ENCODE data around the gene LIPC.

The LIPC gene

DNA sequence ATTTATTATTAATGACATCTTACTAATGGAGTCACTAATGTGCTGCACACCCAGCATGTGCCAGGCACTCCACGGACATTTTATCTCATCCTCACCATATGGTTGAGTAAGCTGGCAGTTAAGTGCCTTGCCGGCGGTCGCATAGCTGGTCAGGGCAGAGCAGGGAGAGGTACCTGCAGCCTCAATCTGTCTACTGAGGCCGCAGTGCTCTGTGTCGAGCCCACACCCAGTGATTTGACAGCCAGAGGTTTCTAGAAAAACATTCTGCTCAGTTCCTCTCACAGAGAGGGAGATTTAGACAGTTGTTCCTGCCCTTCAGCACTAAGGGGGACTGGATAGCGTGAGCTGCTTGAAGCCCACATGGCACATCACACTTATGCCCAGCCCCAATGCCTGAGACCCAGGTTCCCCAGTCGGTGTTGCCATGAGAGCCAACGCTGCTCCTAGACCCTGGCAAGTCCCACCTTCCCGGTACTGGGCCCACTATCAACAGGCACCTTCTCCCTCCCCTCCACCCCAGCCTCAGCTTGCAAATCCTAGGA lies 2.6 kb downstream of the LIPC start:
- DNase-seq = no peak

DNA sequence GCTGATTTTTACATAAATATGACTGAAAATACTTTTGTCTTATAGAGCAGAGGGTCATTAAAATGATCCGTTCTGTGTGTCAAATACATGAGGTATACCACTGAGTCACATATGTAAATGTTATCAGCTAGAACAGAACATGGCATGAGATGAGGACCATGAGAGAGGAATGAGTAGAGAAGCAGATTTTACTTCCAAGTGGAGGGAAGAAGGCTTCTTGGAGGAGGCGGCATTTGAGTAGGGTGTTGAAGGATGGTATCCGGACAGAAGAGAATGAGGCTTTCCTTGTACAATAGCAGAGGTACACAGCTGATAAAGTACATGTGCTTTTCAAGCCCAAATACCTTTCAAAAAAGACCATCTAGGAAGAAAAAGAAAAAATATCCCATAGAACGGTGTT lies 4.8 kb downstream of the LIPC start:
- no peak for DNase-seq

DNA sequence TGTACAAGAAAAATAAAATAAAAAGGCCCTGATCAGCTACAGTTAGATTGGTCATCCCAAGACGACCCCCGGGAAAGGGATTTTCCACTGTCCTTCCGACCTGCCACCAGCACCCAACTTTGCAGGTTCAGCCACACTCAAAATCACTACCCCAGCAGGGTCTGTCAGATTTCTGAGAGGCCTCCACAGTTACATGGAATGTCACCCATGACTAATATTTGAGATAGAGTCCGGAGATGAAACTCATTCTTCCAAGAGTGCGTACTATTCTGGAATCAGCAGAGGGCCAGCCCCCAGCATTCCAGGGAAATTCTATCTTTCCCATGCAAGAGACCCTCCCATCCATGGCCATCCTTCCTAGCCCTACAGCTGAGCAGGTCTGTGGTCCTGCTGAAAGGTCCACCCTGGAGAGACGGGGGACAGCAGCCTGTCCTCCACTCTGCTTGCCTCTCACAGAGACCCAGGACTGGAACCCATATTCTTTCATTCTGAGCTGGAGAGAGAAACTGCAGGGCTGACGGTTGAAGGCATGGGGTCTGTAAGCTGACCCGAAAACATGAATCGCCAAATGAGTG lies 5.8 kb downstream of the LIPC start:
- no peak for DNase-seq

DNA sequence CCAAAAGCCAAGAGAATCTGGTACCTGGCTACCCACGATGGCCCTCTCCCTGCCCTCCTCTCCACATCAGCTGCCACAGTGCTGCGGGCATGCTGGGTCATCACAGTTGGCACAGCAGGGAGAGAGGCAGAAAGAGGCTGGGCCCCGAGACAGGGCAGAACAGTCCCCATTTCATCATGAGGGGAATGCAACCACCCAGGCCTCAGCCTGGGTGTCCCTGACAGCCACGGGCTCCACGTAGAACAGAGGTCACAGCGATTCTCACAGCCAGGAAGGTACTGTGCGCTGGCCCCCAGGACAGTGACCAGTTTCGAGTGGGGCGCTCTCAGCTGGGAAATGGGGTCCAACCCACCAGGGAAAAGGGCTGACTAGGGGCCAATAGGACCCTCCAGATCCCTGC lies 6.3 kb downstream of the LIPC start:
- DNase-seq = no peak

DNA sequence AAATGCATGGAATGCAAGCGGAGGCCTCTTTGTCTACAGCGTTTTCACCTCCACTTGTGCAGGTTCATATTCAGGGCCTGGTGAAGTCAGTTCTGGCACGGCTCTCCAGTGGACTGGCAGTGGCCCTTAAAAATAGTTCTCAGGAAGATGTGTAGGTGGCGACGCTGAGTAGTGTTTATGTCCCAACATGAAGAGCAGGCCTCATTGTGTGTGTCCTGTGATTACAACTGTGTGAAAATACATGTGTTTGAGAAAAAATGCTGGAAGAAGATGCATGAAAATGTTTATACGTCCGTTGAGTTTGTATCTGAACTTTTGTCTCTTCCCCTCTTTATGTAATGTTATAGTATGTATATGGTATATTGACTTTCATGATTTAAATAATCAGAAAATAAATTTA lies 7.2 kb downstream of the LIPC start:
- DNase-seq = no peak

DNA sequence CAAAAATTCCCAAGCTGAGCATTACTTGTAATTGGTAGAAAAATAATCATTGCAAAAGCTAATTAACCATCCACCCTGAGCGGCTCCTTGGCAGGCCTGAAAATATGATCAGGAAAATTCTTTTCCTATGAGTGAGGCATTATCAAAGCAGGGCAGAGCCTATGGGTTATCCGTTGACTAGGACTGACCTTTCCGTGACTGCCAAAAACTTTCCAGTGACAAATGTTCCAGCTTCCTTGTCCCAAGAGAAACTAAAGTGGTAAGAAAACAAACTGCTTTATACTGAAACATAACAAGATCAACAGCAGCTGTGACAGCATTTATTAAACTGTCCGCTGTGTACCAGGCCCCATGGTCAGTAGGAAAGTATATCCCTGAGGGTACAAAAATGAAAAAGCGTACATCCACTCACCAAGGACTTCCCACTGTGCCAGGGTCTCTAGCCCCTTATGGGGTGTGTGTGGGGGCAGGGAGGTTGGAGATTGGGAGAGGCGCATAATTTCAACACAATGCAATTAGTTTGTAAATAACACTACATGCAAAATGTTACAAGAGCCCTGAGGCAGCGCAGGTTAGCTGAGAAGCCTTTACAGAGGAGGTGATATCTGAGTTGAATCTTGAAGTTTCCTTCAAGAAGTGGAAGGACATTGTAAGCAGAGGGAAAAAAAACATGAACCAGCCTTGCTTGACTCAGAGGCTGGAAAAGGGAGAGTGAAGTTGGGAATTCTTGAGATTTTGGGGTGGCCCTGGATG lies 8.5 kb downstream of the LIPC start:
- DNase-seq = no peak

DNA sequence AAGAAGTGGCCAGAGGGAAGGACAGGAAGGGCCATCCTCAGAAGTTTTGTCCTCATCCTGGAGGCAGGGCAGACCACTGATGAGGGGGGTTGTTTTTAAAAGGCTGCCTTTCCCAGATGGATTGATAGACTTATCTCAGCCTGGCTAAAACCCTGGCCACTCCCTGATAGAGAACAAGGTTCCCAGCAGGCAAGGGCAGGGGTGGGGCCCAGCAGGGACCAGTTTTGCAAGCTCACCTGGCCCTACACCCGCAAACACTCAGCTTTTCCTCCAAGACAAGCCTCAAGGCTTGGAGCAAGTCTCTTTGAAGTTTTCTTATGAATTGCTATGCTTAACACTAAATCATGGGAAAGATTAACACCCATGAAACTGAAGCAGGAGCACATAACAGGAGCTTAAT lies 9.1 kb downstream of the LIPC start:
- no peak for DNase-seq

DNA sequence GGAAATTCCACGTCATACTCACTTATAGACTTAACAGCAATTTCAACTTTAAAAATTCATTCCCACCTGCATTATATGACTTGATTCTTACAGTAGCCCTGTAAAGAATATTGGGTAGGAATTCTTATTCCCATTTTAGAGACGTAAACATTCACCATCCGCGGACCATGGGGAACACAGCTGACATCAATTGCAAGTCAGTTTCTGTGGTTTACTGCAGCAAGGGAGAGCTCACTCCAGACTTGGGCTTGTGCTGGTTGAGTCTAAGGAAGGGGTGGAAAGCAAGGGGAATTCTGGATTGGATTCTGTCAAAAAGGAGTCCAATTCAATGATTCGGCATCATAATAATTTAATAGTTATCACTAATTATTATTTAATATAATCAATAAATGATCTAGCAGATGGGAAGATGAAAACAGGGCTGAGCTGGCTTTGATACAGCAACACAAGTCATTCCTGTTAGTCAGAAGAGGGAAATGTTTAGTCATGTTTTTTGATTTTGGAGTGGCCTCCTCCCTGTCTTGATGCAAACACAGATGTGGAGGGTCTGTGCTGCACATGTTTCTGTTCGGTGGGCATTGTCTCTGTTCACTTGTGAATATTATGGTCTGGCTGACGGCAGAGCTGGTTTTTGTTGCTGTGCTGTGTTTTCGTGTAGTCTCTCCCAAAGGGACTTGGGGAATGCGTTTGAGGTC lies 9.7 kb downstream of the LIPC start:
- DNase-seq = no peak

DNA sequence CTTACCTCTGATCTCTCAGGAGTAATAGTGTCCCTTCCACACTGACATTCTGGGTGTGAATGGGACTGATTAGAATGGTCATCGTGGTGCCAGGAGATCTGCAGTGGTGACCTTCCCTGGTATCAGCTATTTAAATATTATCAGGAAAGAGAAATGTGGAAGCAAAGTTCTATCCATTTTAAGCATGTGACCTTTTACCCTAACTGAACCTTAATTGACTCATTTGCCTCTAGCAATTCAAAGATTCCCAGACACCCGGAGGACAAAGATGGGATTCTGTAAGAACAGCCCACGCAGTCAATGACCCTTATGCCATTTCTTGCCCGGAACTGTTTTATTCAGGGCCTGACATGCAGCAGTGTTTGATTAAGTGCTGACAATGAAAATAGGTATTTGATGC lies 10.3 kb downstream of the LIPC start:
- DNase-seq = no peak

DNA sequence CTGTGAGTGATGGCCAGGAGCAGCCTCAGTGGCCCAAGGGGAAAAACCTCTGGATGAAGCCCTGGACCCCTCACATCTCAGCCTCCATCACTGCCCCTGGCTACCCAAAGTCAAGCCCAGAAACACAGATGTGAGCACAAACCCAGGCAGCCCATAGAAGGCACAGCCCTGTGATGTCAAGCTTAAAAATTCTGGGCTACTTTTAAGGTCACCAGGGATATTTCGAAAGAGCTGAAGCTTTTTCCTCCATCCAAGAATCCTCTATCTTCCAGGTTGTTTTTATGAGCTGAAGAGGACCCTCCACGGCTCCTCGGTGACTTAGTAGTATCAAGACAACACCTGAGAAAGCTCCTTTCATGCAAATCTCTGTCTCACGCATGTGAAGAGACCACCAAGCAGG lies 11.5 kb downstream of the LIPC start:
- DNase-seq = no peak

DNA sequence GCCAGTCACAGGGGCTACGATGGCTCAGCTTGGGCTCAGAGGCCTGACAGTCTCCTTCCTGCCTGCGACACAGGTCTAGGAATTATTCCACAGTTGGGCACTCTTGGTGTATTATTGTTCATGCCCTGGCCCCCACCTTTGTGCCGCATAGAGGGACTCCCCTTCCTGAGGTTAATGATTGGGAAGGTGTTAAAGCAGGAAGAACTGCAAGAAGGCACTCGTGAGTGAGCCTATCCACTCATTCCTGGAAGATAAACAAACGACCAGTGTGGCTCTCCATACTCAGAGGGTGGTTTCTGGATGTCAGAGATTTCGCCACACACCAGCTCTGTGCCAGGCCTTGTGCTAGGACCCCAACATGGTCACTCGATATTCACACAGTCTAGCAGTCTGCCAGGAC lies 12.3 kb downstream of the LIPC start:
- no peak for DNase-seq

DNA sequence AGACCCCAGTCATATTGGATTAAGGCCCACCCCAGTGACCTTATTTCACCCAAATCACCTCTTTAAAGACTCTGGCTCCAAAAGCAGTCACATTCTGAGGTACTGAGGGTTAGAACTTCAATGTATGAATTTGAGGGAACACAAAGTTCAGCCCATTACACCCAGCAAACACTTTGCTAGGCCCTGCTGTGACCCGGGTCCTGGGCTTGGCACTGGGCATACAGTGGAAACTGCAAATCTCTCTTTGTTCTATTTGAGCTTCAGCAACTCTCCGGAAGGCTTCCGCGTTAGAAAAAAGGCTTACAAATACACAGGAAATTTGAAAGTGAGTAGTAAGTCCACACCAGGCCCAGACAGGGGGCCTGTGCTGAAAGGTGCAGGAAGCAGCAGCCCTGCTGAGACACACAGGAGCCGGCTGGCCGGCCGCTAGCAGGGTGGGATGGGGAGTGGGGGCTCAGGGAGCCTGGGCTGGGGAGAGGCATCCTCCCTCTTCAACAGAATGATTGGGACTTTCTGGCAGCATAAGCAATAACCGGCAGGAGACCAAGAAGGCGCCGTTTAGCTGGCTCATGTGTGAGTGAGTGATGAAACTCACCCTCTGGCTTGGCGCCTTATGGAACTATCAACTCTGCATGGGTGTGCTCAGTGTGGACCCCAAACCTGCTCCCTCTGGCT lies 13.0 kb downstream of the LIPC start:
- DNase-seq = no peak

DNA sequence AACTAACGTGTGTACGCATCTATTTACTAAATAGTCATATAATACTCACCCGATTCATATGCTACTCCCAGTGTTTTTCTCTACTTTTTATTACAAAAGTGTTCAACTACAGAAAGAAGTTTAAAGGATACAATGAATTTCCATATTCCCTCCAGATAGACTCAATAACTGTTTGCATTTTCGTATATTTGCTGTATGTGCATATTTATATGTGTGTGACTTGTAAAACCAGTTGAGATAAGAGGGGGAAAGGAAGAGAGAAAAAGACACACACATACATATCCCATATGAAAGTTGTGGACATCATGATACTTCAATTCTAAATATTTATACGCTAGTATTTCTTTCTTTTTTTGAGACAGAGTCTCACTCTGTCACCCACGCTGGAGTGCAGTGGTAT lies 14.1 kb downstream of the LIPC start:
- DNase-seq = no peak

DNA sequence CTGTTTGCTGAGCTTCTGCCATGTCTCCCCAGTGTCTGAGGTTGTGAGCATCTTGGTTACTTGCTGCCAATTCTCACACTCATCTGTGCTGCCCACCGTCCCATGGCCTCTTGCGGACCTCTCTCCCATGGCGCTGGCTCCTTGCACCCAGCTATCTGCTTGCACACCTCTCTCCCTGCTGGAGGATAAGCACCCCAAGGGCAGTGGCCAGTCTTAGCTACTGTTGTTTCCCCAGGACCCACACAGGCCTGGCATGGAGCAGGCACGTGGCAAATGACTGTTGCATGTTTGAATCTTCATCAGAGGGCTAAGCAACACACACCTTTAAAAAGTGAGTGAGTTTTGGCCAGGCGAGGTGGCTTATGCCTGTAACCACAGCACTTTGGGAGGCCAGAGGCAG lies 14.7 kb downstream of the LIPC start:
- no peak for DNase-seq

DNA sequence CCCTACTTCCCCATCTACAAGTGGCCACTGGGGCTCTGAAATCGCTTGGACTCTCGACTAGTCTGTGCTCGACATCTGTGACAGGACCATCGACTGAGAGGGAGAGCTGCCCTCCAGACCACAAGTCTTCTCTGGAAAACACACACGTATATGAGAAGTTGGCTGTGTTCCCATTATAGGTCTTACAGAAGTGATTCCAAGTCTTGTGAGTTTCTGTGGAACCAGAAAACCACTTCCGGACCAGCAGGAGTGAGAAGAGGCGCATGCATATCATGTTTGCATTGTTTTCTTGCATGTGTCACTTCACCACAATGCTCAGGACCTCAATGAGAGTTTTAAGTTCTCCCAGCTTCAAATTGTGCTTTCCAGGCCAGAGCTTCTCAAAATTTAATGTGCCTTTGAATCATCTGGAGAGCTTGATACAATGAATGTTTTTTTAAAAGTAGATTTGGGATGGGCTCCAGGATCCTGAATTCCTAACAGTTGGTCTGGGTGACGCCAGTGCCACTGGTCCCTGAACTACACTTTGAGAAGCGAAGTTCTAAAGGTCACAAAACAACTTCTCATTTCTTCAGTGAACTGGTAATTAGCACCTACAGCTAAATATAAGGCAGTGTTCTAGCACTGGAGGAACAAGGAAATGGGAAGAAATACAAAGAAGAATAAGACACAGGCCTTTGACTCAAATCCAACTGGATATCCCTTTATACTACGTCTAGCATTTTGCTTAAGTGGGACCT lies 15.7 kb downstream of the LIPC start:
- DNase-seq = peak in 2 of 51 donors; percentile 4 to 5

DNA sequence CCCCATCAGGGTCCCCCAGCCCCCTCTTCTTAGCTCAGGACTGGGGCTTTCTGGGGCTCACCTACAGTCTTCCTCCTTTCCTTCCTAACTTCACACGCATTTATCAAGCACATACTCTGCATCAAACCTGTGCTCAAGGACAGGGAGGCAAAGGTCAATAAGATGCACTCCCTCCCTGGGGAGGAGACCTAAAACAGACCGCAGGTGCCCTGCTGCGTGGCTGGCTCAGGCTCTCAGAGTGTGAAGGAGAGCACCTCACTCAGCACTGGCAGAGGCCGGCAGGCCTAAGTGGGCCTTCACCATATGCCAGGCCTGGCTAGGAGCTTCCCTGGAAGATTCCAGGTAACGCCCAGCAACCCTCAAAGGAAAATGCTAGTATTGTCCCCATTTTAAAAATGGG lies 16.5 kb downstream of the LIPC start:
- no peak for DNase-seq

DNA sequence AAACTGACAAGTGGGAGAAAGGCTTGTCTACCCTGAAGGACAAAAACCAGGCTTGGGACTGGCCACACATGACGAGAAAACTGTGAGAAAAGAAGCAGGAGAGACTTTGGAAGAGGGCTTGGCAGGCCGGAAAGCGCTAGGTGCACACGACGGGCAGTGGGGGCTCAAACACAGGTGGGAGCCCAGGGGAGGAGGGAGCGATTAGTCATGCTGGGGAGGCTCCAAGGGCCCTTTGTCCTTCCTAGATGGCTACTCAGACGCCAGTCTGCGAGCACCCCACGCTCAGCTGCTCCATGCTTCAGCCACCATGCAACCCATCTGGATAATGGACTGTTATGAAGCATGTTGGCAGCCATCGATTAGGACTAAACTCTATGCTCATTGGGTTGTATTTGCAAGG lies 17.1 kb downstream of the LIPC start:
- DNase-seq = no peak

DNA sequence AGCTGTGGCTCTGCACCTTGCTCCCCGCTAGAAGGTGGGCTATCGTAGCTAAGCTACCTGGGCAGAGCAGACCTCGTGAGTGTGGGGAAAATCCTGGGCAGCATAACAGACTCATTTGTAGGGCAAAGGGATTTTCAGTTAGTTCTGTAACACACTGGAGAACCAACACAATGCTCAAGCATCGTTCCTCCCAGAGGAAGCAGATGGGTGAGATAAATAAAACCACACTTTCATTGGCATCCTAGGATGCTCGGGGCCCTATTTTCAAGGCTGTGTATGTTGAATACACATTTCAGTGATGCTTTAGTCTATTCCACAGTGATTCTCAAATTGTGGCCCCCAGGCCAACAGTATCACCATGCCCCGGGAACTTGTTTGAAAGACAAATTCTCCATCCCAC lies 20.0 kb downstream of the LIPC start:
- DNase-seq = no peak

DNA sequence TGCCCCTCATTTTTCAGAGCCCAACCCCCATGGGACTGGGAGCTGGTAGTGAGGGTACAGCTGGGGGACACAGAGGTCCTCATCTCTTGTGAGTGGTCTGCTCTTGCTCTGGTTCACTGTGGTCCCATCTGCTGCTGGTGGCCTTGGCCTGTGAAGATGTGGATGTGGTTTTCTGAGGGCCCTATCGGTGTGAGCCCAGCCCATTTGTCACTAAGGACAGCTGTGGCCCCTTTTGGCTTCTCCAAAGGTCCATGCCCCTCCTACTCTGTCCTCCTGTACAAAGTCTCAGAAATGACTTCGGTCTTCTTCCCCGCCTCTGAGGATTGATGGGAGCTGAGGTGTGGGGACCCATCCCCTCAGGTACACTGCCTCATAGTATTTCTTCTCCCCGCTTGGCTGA lies 21.0 kb downstream of the LIPC start:
- no peak for DNase-seq

DNA sequence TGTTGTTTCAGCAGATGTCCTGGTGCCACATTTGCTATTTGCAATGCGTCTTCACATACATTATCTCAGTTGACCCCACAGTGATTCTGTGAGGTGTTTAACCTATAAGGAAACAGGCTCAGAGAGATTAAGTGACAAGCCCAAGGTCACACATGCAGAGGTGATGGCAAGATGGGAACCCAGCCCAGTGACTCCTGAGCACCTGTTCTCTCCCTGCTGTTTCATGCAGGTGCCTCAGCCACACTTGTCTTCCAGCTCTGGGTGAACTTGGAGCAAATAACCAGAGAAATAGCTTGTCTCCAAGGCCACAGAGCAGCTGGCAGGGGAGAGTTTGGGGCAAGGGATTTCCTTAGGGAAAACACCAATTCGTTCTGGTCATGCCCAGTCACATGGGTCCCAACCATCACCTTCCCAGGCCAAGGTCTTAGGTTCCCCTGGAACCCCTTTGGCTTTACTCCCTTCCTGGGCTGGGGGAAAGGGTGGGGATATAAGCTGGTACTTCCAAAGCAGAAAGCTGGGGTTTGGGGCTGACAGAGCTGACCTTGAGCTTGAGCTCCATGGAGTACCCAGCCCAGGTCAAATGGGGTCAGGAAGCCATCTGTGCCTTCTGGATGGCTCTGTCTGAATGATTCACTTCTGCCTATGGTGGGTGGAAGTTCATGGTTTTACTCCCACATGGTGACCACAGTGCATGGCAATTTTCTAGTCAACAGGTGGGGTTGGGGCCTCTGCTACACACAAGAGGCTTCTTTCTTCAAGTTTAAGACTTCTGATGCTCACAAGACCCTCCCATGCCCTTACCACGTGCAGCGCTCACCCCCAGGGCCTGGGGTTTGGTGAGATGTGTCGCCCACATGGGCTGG lies 22.4 kb downstream of the LIPC start:
- no peak for DNase-seq

All from hypothalamus (tissue), 51 donors.